OCI-LY7 (cell line): ENCODE results near the gene RNF26. TPM values are rescaled to one million over a fixed set of nuclear protein-coding genes. Genes with fewer than 3 reads are reported as not detected.

Experiments
- BruUV-seq: library from RNA; stranded (reverse); fragments of 400-500 nt; replicated peaks from 2 replicates; lab custom pipeline; 2021; lab: Mats Ljungman, UMichigan
- CTCF ChIA-PET: fragments of 300-600 bp; sonication (Branson Sonifier 250); formaldehyde crosslinking; loops from one replicate; lab custom pipeline; 2022; ENCODE audit warnings: antibody characterized with exemption; ENCODE audit not compliant: unreplicated experiment; lab: Charles Lee
- POLR2A ChIA-PET: fragments of 300-600 bp; sonication (Branson Sonifier 250); formaldehyde crosslinking; loops from one replicate; lab custom pipeline; 2022; ENCODE audit warnings: antibody characterized with exemption; lab: Charles Lee
- DNase-seq: peaks from one replicate; pipeline ENCODE4 v3.0.0-alpha.2; 2015; ENCODE audit warnings: low spot score
- H2AFZ ChIP-seq: fragments of 200-600 bp; sonication (generic), shearing (Covaris generic); 2 replicates; pipeline ENCODE4 v1.6.1; 2014; ENCODE audit warnings: mild to moderate bottlenecking, antibody characterized with exemption, low read length, moderate library complexity
- H3K27ac ChIP-seq: fragments of 200-600 bp; sonication (generic); 2 replicates; pipeline ENCODE4 v1.5.1; 2014; ENCODE audit warnings: mixed run types, low read depth, mild to moderate bottlenecking, moderate library complexity, low read length, inconsistent platforms; ENCODE audit not compliant: poor library complexity, severe bottlenecking
- H3K36me3 ChIP-seq: fragments of 200-600 bp; sonication (generic); 2 replicates; pipeline ENCODE4 v1.6.1; 2014; ENCODE audit warnings: mild to moderate bottlenecking, antibody characterized with exemption, low read length, moderate library complexity, mixed read lengths; ENCODE audit not compliant: insufficient read depth
- H3K4me1 ChIP-seq: fragments of 200-600 bp; sonication (generic); 2 replicates; pipeline ENCODE4 v1.5.1; 2014; ENCODE audit warnings: mild to moderate bottlenecking, low read length; ENCODE audit not compliant: insufficient read depth, poor library complexity, severe bottlenecking
- H3K4me2 ChIP-seq: fragments of 200-600 bp; sonication (generic); 2 replicates; pipeline ENCODE4 v1.6.1; 2014; ENCODE audit warnings: mild to moderate bottlenecking, low read length
- H3K4me3 ChIP-seq: fragments of 200-600 bp; sonication (generic); 2 replicates; pipeline ENCODE4 v1.5.1; 2014; ENCODE audit warnings: mild to moderate bottlenecking, low read depth, low read length; ENCODE audit not compliant: poor library complexity, severe bottlenecking
- H3K79me2 ChIP-seq: fragments of 200-600 bp; sonication (generic); 2 replicates; pipeline ENCODE4 v1.6.1; 2016; ENCODE audit warnings: low read depth, mild to moderate bottlenecking, low read length, moderate library complexity, mixed read lengths; ENCODE audit not compliant: insufficient read depth
- H3K9me2 ChIP-seq: fragments of 200-600 bp; sonication (generic); 2 replicates; pipeline ENCODE4 v1.6.1; 2016; ENCODE audit warnings: mild to moderate bottlenecking, low read length, mixed read lengths; ENCODE audit not compliant: insufficient read depth
- H3K9me3 ChIP-seq: fragments of 200-600 bp; sonication (generic); 2 replicates; pipeline ENCODE4 v1.6.1; 2014; ENCODE audit warnings: mild to moderate bottlenecking, mixed run types, low read length, mixed read lengths
- H4K20me1 ChIP-seq: fragments of 200-600 bp; sonication (generic); 2 replicates; pipeline ENCODE4 v1.6.1; 2014; ENCODE audit warnings: mild to moderate bottlenecking, antibody characterized with exemption, low read length, moderate library complexity, mixed read lengths; ENCODE audit not compliant: insufficient read depth
- EZH2phosphoT487 ChIP-seq: fragments of 200-600 bp; sonication (generic); IDR thresholded peaks from 2 replicates; pipeline ENCODE4 v1.6.1; 2018; ENCODE audit warnings: low read depth, borderline replicate concordance, mild to moderate bottlenecking, mixed run types, antibody characterized with exemption, low read length, moderate library complexity, mixed read lengths
- intact Hi-C: fragments of 100-400 bp; cut with micrococcal nuclease; formaldehyde crosslinking; loops from one replicate; pipeline ENCODE4 v1.10.0; 2022; ENCODE audit not compliant: unreplicated experiment
- total RNA-seq, 2 experiments: library from RNA; depleted of rRNA in 1 of 2; stranded (reverse); fragments of >200 nt in 1 of 2; shearing (Covaris generic) in 1 of 2; gene quantifications; 2 replicates each; pipeline ENCODE4 v1.2.3, GENCODE V29; 2014 to 2022
- TF ChIP-seq, protein P1 (sequence below): fragments of 200-600 bp; sonication (generic); conservative IDR thresholded peaks from 2 replicates; pipeline ENCODE4 v1.5.1; 2014; ENCODE audit warnings: mild to moderate bottlenecking, antibody characterized with exemption, low read length, moderate library complexity, mixed read lengths

RNF26 gene
- total RNA-seq, 2 experiments from 2014 or later, result 13.9 to 52.5 TPM

DNA sequence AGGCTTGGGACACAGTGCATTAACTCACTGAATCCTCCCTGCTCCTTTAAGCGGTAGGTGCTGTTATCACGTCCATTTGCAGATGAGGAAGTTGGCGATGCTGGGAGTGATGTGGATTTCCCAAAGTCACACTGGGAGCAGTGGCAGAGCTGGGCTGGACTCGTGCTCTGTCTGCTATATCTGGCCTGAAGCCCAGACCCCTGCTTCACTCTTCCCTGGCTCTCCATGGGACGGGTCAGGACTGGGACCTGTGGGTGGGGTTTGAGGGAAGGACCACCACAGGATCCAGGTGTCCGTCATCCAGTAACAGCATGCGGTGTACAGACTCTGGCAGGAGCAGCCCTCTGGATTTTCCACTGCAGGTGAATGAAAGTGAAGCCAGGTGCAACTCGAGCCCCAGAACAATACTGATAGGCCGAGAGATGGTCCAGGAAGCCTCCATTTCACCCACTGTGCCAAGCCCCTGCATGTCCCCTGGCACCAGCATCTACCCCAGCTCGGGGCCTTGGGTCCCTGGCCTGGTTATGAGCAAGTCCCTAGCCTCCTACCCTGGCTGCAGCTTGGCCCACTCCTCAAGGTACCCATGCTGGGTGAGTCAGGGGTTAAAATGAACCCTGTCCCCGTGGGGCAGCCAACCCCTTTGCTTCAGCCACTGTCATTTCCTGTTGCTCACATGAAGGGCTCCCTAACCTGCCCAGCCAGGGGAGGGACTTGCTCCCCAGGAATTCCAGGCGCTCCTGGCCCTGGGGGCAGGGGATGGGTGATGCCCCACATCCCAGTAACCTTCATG lies 43.0 kb downstream of the RNF26 start:
- H3K4me1 ChIP-seq, result peaks cover 52% of the 10 kb centered on the region

DNA sequence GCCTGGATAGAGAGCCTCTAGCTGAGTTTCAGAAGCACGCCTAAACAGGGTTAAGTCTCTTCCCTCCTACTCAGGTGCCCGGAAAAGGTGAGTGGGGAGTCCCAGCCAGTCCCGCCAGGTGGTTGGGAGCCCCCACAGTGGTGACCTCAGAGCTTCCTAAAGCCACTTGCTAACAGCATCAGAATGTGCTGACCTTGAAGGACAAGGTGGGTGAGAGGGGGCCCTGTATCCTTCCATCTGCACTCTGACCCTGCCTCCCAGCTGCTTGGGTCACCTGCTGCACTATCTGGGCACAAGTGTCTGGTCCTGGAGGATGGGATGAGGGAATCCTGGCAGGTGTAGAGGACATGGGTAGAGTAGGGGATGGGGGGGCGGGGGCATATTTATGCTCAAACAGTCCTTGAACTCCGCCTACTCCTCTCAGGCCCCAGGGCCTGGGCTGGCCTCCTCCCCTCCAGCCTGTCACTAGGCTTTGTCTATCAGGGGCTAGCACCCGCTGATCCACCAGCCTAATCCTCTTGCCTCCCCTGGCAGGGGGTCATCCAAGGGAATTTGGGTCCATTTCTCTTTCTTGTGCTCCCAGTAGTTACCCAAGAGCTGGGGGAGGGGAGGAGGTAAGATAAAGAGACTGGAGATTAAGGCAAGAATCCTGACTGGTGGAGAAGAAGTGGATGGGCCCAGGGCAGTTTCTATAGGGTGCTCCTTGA lies 43.8 kb downstream of the RNF26 start:
- peak overlapping the region; percentile 16; the same call in 1 of the 2 replicates for H2AFZ ChIP-seq
- H4K20me1 ChIP-seq, result no peaks in the 10 kb centered on the region
- peaks cover 50% of the 10 kb centered on the region for H3K4me1 ChIP-seq
- ChIA-PET CTCF (interaction anchor here (1.0 to 3.0 kb wide), 2 partner anchors 17 to 56 kb away, joined by 3 to 8 read pairs; no protein-coding TSS in a partner anchor), POLR2A (interaction anchor here (0.6 kb wide), 1 partner anchor 122 kb away, joined by 3 read pairs; no protein-coding TSS in a partner anchor)
- H3K9me3 ChIP-seq, result no peaks in the 10 kb centered on the region
- H3K4me3 ChIP-seq, result peak overlapping the region; percentile 24
- BruUV-seq, result no TSS peak
- H3K36me3 ChIP-seq, result no peaks in the 10 kb centered on the region
- DNase-seq, result peak; percentile 23
- TF ChIP-seq, protein P1, sequence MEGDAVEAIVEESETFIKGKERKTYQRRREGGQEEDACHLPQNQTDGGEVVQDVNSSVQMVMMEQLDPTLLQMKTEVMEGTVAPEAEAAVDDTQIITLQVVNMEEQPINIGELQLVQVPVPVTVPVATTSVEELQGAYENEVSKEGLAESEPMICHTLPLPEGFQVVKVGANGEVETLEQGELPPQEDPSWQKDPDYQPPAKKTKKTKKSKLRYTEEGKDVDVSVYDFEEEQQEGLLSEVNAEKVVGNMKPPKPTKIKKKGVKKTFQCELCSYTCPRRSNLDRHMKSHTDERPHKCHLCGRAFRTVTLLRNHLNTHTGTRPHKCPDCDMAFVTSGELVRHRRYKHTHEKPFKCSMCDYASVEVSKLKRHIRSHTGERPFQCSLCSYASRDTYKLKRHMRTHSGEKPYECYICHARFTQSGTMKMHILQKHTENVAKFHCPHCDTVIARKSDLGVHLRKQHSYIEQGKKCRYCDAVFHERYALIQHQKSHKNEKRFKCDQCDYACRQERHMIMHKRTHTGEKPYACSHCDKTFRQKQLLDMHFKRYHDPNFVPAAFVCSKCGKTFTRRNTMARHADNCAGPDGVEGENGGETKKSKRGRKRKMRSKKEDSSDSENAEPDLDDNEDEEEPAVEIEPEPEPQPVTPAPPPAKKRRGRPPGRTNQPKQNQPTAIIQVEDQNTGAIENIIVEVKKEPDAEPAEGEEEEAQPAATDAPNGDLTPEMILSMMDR, result no peak
- TF ChIP-seq EZH2phosphoT487, result no peak
- H3K4me2 ChIP-seq, result peak overlapping the region; percentile 49
- H3K9me2 ChIP-seq, result no peaks in the 10 kb centered on the region
- peak overlapping the region; percentile 34 for H3K27ac ChIP-seq
- intact Hi-C loops, result no loop called here
- H3K79me2 ChIP-seq, result no peaks in the 10 kb centered on the region

More for the DNA sequence above, 43.0 kb downstream of the RNF26 start:
- Histone ChIP-seq H3K36me3 (no peaks in the 10 kb centered on the region), H3K9me2 (no peaks in the 10 kb centered on the region), H4K20me1 (no peaks in the 10 kb centered on the region), H2AFZ (peak overlapping the region; percentile 16; the same call in 1 of the 2 replicates), H3K79me2 (no peaks in the 10 kb centered on the region), H3K9me3 (no peaks in the 10 kb centered on the region), H3K27ac (peak overlapping the region; percentile 34), H3K4me2 (peak overlapping the region; percentile 49), H3K4me3 (peak overlapping the region; percentile 24)
- ChIA-PET POLR2A (interaction anchor here (1.3 to 4.4 kb wide), 3 partner anchors 10 to 39 kb away, joined by 4 to 26 read pairs (median 6); no protein-coding TSS in a partner anchor), CTCF (interaction anchor here (1.2 to 3.0 kb wide), 2 partner anchors 10 to 16 kb away, joined by 3 to 8 read pairs; no protein-coding TSS in a partner anchor)
- DNase-seq, result peak; percentile 18
- BruUV-seq, result no TSS peak
- intact Hi-C loops, result no loop called here
- TF ChIP-seq, protein P1, result no peak
- TF ChIP-seq EZH2phosphoT487, result no peak
